Cardiac fibroblast (primary cell): ENCODE results near the gene PTPRH.

Source experiments
- DNase-seq, 2 donors: peaks; one replicate each; pipeline versions ENCODE4 v3.0.0 to v3.0.0-alpha.2; 2010; ENCODE audit warnings: low read depth in 2 of 2
- H3K4me3 ChIP-seq, 2 donors: replicated peaks in 1 of 2; 1 replicate in 1 of 2; 2 replicates in 1 of 2; pipeline ENCODE4 v1.5.1; 2011; ENCODE audit warnings: low read depth in 2 of 2, low read length in 2 of 2, mild to moderate bottlenecking in 2 of 2, moderate library complexity in 1 of 2
- CTCF ChIP-seq: IDR thresholded peaks from one replicate; pipeline ENCODE4 v1.5.1; 2011; ENCODE audit warnings: low read depth, mild to moderate bottlenecking, low read length, inconsistent platforms

The PTPRH gene

GRCh38 chr19:55134736-55135135, 74.6 kb downstream of the PTPRH start:
- DNase-seq, result no peak
- no peak overlapping the region for H3K4me3 ChIP-seq
- no peak for TF ChIP-seq CTCF

GRCh38 chr19:55133639-55134444, 75.5 kb downstream of the PTPRH start:
- no peak for DNase-seq
- no peak overlapping the region for H3K4me3 ChIP-seq
- TF ChIP-seq CTCF, result no peak

- H3K4me3 ChIP-seq, result no peak overlapping the region
- DNase-seq, result no peak
- no peak for TF ChIP-seq CTCF
These were observed 76.7 kb downstream of the PTPRH start for GRCh38 chr19:55132453-55133129.

- no peak for TF ChIP-seq CTCF
- no peak for DNase-seq
These were observed 77.9 kb downstream of the PTPRH start for GRCh38 chr19:55131421-55131820.

More at GRCh38 chr19:55131421-55131820, 77.9 kb downstream of the PTPRH start:
- H3K4me3 ChIP-seq, result no peak overlapping the region
